NB4 (cell line): ENCODE results near the gene CSRP1.

Experiments
- DNase-seq: peaks from one replicate; pipeline ENCODE4 v3.0.0; 2010; ENCODE audit warnings: low read depth
- H3K4me3 ChIP-seq: one replicate; pipeline ENCODE4 v1.5.1; 2011; ENCODE audit warnings: mild to moderate bottlenecking, low read depth, low read length, moderate library complexity
- CTCF ChIP-seq: IDR thresholded peaks from one replicate; pipeline ENCODE4 v1.5.1; 2012; ENCODE audit warnings: low read depth, low read length
- MYC ChIP-seq: IDR thresholded peaks from 2 replicates; pipeline ENCODE4 v1.6.1; 2011; ENCODE audit warnings: low read depth, low read length
- POLR2A ChIP-seq: IDR thresholded peaks from 2 replicates; pipeline ENCODE4 v1.6.1; 2011; ENCODE audit warnings: mild to moderate bottlenecking; ENCODE audit not compliant: insufficient read length; ENCODE audit errors: extremely low read depth
- TF ChIP-seq, protein P1 (sequence below): IDR thresholded peaks from 2 replicates; pipeline ENCODE4 v1.6.1; 2011; ENCODE audit warnings: low read depth, low read length

Gene CSRP1

DNA sequence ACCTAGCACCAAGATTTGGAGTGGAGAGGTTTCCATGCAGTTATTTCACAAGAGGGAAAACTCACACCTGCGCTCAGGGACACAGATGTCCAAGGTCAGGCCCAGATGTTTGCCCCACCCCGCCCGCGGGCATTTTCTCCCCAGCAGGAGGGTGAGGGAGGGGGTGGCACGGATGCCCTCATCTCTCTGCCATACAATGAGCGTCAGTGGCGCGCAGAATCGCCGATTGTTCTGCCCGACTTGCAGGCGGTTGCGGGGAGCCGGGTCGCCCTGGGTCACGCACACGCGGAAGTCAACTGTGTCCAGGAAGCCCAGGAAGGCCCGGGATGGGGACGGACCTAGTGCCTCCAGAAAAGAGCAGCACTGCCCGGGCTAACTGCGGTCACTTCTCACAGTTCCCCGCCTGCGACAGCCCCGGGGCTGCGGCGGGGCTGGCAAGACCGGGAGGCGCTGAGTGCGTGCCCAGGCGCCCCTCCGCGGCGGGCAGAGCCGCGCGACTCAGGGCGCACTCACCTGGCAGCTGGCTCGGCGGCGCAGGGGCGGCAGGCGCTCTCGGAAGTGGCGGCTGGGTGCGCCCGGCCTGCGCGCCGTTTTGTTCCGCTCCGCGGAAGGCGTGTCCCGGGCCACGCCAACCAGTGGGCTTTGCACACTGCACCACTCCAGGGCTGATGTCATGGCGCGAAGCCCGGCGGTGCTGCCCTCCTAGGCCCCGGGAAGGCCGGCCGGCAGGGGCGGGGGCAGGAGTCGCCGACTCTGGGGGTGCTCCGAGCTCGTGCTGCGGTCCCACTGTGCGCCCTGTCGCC is at the start of gene CSRP1:
Gene CSRP1, minus strand, starts transcription at position 567 of the 803 bp plus-strand sequence. CDS start 10,820 bp downstream, outside the sequence.
- H3K4me3 ChIP-seq, result no peak within 1 kb of the TSS
- TF ChIP-seq MYC, result no peak
- TF ChIP-seq, protein P1, sequence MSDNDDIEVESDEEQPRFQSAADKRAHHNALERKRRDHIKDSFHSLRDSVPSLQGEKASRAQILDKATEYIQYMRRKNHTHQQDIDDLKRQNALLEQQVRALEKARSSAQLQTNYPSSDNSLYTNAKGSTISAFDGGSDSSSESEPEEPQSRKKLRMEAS, result no peak
- TF ChIP-seq POLR2A, result no peak
- peak; percentile 52 for DNase-seq

DNA sequence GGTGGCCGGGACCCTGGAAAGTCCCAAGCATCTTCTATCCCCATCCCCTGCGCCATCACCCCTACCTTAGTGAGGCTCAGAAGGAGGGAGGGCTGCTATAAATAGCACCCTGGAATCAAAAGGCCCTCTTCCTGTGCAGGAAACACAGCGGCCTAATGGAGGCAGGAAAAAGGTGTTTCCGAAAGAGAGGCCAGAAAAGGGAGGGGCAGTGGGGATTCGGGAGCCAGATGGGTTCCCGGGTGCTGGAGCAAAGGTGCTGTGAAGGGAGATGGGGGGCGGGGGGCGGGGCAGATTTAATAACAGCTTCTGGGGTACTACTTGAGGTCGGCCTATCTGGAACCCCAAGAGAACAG is 48.6 kb upstream of the CSRP1 start:
- no peak overlapping the region for H3K4me3 ChIP-seq
- TF ChIP-seq, protein P1, result no peak
- TF ChIP-seq POLR2A, result no peak
- no peak for TF ChIP-seq CTCF
- TF ChIP-seq MYC, result no peak
- DNase-seq, result no peak

DNA sequence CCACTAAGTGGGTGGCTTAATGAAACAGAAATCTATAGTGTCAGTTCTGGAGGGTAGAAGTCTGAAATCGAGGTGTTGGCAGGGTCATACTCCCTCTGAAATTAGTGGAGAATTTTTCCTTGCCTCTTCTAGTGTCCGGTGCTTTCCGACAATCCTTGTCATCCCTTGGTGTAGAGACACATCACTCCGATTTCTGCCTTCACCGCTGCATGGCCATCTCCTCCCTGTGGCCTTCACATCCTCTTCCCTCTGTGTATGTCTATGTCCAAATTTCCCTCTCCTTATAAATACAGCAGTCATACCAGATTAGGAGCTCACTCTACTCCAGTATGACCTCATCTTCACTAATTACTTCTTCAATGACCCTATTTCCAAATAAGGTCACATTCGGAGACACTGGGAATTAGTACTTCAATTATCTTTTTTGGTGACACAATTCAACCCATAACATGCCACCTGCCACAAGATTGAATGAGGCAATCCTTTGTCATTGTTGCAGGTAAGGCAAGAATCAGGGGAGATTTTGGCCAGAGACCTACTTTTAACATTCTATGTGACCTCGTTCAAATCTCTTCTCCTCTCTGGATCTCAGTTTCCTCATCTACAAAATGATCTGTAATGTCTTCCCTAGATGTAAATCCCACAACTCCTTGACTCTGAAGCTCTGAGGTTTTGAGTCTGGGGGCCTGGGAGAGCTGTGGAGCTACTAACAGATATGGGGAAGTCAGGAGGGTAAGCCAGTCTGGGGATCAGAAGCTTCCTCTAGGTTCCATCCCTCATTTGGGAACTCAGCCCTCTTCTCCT is 48.1 kb upstream of the CSRP1 start:
- no peak overlapping the region for H3K4me3 ChIP-seq
- TF ChIP-seq, protein P1, result no peak
- TF ChIP-seq CTCF (no peak), POLR2A (no peak), MYC (no peak)
- DNase-seq, result no peak

DNA sequence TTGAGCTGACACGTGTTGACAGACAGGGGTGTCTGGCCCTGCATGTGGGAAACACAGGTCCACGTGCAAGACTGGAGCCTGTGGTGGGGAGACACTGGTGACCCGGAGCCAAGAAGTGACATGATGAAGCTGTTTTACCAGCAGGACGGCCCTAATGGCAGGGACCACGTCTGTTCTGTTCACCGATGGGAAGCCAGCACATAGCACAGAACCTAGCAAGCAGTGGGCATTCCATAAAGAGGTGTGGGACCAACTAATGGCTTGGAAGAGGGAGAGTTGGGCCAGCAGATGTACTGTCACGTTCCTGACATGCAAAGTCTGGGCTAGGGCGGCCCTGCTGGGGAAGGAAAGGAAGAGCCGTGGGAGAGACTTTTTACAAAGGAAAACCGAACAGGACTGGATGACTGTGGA is 47.3 kb upstream of the CSRP1 start:
- DNase-seq, result no peak
- H3K4me3 ChIP-seq, result no peak overlapping the region
- no peak for TF ChIP-seq CTCF
- no peak for TF ChIP-seq POLR2A
- TF ChIP-seq, protein P1, result no peak
- no peak for TF ChIP-seq MYC

DNA sequence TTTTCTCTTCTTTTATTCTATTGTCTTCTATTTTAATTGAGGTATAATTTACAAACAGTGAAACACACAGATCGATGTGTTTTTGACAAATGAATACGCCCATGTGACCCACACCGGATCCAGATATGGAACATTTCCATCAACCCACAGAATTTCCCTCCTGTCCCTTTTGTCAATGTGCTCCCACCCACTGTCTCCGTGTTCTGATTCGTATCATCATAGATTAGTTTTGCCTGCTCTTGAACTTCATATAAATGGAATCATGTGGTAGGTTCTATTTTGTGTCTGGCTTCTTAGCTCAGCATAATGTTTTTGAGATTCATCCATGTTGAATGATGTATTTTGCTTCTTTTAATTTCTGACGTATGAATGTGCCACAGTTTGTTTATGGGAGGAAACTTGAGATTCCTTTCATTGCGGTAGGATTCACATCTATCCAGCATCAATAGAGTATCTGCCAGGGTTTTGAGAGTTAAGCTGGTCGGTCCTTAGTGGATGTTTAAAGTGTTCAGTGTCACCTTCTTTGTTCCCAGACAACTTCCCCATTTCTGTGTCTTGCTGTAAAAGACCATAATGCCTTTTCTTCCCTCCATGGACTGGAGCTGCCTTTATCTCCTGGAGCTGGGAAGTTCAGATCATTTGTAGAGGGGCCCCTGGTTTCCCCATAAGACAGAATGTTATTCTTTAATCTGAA is 46.7 kb upstream of the CSRP1 start:
- no peak overlapping the region for H3K4me3 ChIP-seq
- DNase-seq, result no peak
- TF ChIP-seq, protein P1, result no peak
- TF ChIP-seq CTCF (no peak), POLR2A (no peak), MYC (no peak)
